HL-60 (cell line): ENCODE measurements around the gene RARRES1.

Experiments used
- GABPA ChIP-seq: IDR thresholded peaks from 2 replicates; pipeline ENCODE4 v1.6.1; 2012; ENCODE audit warnings: low read depth
- POLR2AphosphoS5 ChIP-seq: IDR thresholded peaks from 2 replicates; pipeline ENCODE4 v1.6.1; 2012; ENCODE audit warnings: low read depth
- REST ChIP-seq: IDR thresholded peaks from 2 replicates; pipeline ENCODE4 v1.6.1; 2012; ENCODE audit warnings: low read depth; ENCODE audit not compliant: insufficient replicate concordance
- SPI1 ChIP-seq: IDR thresholded peaks from 2 replicates; pipeline ENCODE4 v1.6.1; 2012; ENCODE audit warnings: low read depth, mild to moderate bottlenecking, borderline replicate concordance
- TF ChIP-seq, protein P1 (sequence below): IDR thresholded peaks from one replicate; pipeline ENCODE4 v1.5.1; 2011; ENCODE audit warnings: low read length, control low read depth, inconsistent platforms; ENCODE audit not compliant: insufficient read depth

GRCh38 chr3:158663246-158663645 lies 69.0 kb downstream of the RARRES1 start:
- TF ChIP-seq, protein P1, sequence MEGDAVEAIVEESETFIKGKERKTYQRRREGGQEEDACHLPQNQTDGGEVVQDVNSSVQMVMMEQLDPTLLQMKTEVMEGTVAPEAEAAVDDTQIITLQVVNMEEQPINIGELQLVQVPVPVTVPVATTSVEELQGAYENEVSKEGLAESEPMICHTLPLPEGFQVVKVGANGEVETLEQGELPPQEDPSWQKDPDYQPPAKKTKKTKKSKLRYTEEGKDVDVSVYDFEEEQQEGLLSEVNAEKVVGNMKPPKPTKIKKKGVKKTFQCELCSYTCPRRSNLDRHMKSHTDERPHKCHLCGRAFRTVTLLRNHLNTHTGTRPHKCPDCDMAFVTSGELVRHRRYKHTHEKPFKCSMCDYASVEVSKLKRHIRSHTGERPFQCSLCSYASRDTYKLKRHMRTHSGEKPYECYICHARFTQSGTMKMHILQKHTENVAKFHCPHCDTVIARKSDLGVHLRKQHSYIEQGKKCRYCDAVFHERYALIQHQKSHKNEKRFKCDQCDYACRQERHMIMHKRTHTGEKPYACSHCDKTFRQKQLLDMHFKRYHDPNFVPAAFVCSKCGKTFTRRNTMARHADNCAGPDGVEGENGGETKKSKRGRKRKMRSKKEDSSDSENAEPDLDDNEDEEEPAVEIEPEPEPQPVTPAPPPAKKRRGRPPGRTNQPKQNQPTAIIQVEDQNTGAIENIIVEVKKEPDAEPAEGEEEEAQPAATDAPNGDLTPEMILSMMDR = no peak
- TF ChIP-seq POLR2AphosphoS5 = no peak
- TF ChIP-seq REST = no peak
- TF ChIP-seq GABPA = no peak
- TF ChIP-seq SPI1 = no peak
